A673 (cell line): ENCODE results near the gene KCNIP3.
"Not testable (repeated sequence)": the region's sequence is repeated elsewhere in the genome, so short reads cannot be mapped to it uniquely, and the experiment has no call there.

Source experiments
- CTCF ChIP-seq: fragments of 300-800, 200-600 bp; sonication (generic); conservative IDR thresholded peaks from 2 replicates; pipeline ENCODE4 v1.5.1; 2017; ENCODE audit warnings: low read depth, mild to moderate bottlenecking, antibody characterized with exemption, low read length, moderate library complexity, mixed read lengths
- EZH2 ChIP-seq: fragments of 200-600 bp; sonication (generic); IDR thresholded peaks from 2 replicates; pipeline ENCODE4 v1.6.1; 2017; ENCODE audit warnings: borderline replicate concordance, low read depth, mild to moderate bottlenecking, mixed read lengths, antibody characterized with exemption, low read length; ENCODE audit not compliant: poor library complexity, severe bottlenecking

DNA sequence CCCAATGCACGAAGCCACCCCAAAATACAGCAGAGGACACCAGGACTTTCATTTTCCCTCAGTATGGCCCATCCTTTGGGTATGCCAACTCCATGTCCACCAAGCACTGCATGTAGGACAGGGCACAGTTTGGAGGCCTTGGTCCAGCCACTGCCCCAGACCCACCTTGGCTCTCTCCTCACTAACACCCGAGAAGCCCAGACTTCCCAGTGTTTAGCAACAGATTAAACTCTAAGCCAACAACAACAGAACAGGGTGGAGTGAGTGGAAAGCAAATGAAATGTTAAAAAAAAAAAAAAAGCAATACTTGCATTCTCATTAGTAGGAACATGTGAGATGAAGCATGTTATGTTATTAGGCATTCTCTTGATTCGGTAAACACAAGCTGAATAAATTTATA, 118.0 kb downstream of the KCNIP3 start:
- not testable (repeated sequence) for TF ChIP-seq CTCF, EZH2
